IPS-18c (cell line): ENCODE results near the gene ADK.
"Not testable (repeated sequence)": the region's sequence is repeated elsewhere in the genome, so short reads cannot be mapped to it uniquely, and the experiment has no call there.

ENCODE experiments used
- H3K4me3 ChIP-seq: 2 replicates; pipeline ENCODE4 v1.7.0; 2013; ENCODE audit warnings: low read depth, mild to moderate bottlenecking, low read length, moderate library complexity; ENCODE audit not compliant: insufficient read depth
- H3K9me3 ChIP-seq: one replicate; pipeline ENCODE4 v1.6.1; 2013; ENCODE audit warnings: mild to moderate bottlenecking, low read length, moderate library complexity; ENCODE audit not compliant: control insufficient read depth, insufficient read depth

ADK gene

DNA sequence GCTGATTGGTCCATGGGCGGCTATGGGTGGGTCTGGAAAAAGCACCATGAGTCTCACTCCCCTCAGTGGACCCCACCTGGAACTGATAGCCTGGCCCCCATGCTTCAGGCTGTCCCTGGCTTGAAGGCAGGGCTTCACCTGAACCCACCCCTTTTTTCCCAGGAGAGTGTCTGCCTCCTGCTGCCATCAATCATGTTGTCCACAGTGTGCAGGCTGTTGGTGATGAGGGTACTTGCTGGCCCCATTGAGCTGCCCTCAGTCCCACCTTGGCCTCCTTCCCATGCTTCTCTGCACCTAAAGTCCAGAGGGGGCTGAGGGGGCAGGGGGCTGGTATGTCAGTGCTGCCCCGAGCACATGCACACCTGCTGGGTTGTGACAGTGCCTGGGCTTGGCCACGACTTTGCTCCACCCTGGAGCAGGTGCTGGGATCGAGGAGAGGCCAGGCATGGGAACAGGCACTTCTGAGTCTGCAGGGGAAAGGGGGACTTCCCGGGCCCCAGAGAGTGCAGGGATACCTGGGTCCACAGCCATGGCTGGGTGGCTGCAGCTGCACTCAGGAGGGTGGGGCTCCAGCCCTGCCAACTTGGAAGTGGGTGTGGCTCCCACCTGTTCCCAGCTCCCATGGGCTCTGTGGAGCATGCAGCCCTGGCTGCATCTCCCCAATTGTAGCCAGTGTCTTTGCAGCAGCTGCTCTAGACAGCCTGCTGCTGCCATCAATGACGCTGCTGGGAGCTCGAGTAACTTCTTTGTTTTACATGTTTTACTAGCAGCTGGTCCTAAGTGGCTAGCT lies 56.9 kb downstream of the ADK start:
- no peaks in the 10 kb centered on the region for H3K9me3 ChIP-seq
- H3K4me3 ChIP-seq, result no peak overlapping the region

DNA sequence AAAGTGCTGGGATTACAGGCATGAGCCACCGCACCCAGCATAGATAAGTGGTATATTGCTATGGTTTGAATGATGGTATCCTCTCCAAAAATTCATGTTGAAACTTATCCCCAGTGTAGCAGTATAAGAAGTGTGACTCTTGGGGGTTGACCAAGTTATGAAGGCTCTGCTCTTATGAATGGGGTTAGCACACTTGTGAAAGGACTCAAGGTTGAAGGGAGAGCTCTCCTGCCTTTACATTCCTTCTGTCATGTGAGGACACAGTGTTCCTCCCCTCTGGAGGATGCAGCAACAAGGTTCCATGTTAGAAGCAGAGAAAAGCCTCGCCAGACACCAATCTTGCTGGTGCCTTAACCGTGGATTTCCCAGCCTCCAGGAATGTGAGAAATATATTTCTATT lies 58.0 kb downstream of the ADK start:
- no peaks in the 10 kb centered on the region for H3K9me3 ChIP-seq
- no peak overlapping the region for H3K4me3 ChIP-seq

DNA sequence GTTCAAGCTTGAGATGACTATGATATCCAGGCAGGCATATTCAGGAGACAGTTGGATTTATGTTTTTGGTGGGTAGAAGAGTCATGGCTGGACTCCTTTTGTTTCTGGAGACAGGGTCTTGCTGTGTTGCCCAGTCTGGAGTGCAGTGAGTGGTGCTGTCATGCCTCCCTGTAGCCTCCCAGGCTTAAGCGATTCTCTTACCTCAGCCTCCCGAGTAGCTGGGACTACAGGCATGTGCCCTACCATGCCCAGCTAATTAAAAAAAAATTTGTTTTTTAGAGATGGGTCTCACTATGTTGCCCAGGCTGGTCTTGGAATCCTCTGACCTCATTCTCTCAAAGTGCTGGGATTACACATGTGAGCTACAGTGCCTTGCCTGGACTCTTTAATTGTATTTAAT lies 62.0 kb downstream of the ADK start:
- H3K4me3 ChIP-seq, result no peak overlapping the region
- peaks cover 4% of the 10 kb centered on the region for H3K9me3 ChIP-seq

DNA sequence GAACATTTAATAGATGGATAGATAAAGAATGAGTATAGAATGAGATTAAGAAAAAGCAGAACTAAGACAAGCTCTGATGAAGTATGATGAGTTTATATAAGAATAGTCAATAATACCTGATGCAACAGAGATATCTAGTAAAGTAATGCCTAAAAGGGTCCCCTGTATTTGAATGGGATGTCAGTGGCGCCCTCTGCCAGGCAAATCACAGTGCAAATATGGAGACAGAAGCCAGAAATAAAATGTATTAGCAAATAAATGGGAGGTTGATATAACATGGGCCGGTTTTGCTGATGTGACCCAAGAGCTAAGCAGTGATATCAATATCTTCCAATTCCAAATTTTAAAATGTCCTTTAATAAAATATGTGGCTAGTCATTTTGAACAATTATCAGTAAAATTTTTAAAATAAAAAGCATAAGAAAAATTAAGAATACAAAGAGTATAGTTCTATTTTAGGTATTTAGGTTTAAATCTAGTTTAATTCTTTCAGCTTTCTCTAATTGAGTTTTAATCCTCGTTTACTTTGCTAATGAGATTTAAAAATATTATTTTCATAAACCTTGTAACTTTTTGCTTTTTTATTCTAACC lies 62.6 kb downstream of the ADK start:
- peaks cover 5% of the 10 kb centered on the region for H3K9me3 ChIP-seq
- no peak overlapping the region for H3K4me3 ChIP-seq

DNA sequence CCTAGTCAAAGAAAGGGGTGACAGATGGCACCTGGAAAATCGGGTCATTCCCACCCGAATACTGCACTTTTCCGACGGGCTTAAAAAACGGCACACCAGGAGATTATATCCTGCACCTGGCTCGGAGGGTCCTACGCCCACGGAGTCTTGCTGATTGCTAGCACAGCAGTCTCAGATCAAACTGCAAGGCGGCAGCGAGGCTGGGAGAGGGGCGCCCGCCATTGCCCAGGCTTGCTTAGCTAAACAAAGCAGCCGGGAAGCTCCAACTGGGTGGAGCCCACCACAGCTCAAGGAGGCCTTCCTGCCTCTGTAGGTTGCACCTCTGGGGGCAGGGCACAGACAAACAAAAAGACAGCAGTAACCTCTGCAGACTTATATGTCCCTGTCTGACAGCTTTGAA lies 66.1 kb downstream of the ADK start:
- H3K9me3 ChIP-seq, H3K4me3 ChIP-seq: not testable (repeated sequence)

DNA sequence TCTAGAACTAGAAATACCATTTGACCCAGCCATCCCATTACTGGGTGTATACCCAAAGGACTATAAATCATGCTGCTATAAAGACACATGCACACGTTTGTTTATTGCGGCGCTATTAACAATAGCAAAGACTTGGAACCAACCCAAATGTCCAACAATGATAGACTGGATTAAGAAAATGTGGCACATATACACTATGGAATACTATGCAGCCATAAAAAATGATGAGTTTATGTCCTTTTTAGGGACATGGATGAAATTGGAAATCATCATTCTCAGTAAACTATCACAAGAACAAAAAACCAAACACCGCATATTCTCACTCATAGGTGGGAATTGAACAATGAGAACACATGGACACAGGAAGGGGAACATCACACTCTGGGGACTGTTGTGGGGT lies 71.4 kb downstream of the ADK start:
- H3K4me3 ChIP-seq, H3K9me3 ChIP-seq: not testable (repeated sequence)

GRCh38 chr10:74223755-74224529 lies 72.9 kb downstream of the ADK start:
- H3K9me3 ChIP-seq, result no peaks in the 10 kb centered on the region
- no peak overlapping the region for H3K4me3 ChIP-seq

DNA sequence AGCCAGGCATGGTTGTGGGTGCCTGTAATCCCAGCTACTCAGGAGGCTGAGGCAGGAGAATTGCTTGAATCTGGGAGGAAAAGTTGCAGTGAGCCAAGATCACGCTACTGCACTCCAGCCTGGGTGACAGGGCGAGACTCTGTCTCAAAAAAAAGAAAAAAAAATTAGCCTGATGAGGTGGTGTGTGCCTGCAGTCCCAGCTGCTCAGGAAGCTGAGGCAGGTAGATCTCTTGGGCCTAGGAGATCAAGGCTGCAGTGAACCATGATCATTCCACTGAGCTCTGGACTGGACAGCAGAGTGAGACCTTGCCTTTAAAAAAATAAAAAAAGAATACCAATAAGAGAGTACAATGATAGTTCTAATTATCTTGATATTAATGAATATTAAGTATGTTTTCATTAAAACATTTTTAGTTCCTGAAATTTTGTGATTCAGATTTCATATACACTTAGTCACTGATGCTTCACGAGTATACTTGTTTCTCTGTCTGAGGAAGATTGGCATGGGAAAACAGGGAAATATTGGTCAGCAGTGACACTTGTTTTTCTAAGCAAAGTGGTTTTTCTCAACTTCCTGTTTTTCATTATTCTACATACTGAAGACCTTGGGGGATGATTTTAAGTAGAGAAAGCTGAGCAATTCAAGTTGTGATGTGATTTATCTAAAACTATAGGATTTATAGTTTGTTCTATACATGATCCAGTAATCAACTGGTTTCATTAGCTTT lies 76.8 kb downstream of the ADK start:
- no peak overlapping the region for H3K4me3 ChIP-seq
- H3K9me3 ChIP-seq, result no peaks in the 10 kb centered on the region

DNA sequence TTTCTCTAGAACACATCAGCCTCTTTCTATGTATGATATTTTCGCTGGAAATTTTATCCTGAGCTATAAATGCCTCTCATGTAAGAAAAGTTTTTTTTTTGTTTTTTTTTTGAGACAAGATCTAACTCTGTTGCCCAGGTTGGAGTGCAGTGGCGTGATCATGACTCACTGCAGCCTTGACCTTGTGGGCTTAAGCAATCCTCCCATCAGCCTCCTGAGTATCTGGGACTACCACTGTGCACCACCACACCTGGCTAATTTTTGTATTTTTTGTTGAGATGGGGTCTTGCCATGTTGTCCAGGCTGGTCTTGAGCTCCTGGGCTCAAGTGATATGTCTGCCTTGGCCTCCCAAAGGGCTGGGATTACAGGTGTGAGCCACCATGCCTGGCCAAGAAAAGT lies 80.4 kb downstream of the ADK start:
- H3K4me3 ChIP-seq, result no peak overlapping the region
- no peaks in the 10 kb centered on the region for H3K9me3 ChIP-seq

- no peaks in the 10 kb centered on the region for H3K9me3 ChIP-seq
- no peak overlapping the region for H3K4me3 ChIP-seq
These were observed 82.3 kb downstream of the ADK start for GRCh38 chr10:74233281-74233680.

DNA sequence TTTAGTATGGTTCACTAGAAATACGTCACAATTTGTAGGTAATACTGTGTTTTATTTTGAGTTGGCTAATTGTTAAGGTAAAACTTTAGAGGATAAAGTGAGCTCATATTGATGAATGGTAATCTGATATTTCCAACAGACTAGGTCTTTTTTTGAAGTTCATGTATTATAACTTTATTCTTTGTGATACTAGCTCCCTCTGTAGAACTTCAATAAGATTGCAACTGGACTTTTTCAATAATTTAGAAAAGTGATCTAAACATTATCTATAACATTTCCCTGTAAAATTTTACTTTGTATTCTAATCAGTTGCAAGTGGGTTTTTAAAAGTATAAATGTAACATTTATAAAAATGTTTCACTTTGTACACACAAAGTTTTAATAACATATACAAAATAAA lies 83.5 kb downstream of the ADK start:
- H3K4me3 ChIP-seq, result no peak overlapping the region

GRCh38 chr10:74238031-74238431 lies 87.0 kb downstream of the ADK start:
- Histone ChIP-seq H3K9me3 (no peaks in the 10 kb centered on the region), H3K4me3 (no peak overlapping the region)

More for the DNA sequence above, 83.5 kb downstream of the ADK start:
- no peaks in the 10 kb centered on the region for H3K9me3 ChIP-seq

- no peaks in the 10 kb centered on the region for H3K9me3 ChIP-seq
- H3K4me3 ChIP-seq, result no peak overlapping the region
These were observed 87.5 kb downstream of the ADK start for GRCh38 chr10:74238516-74238915.

DNA sequence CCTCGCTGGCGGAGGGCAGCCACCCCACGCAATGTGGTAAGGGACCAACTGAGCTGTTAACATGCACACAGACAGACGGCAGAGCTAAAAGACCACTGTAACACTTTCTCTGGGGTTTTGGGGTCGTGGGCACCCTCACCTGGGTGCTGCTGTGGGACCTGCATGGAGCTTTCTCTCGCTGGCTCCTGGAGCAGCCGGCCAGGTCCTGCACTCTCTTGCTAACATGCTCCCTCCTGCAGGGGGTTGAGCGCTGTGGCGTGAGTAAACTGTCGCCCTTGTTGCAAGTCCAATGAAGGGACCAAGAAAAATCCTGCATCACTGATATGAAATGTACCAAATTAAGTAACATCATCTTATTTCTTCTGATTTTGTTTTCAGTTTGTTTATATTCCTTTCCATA lies 92.0 kb downstream of the ADK start:
- H3K9me3 ChIP-seq, result no peaks in the 10 kb centered on the region
- no peak overlapping the region for H3K4me3 ChIP-seq

- H3K9me3 ChIP-seq, result no peaks in the 10 kb centered on the region
These were observed 93.2 kb downstream of the ADK start for GRCh38 chr10:74244097-74244685.

GRCh38 chr10:74244807-74245206 lies 93.8 kb downstream of the ADK start:
- Histone ChIP-seq H3K9me3 (no peaks in the 10 kb centered on the region), H3K4me3 (no peak overlapping the region)

More at GRCh38 chr10:74244097-74244685, 93.2 kb downstream of the ADK start:
- no peak overlapping the region for H3K4me3 ChIP-seq

DNA sequence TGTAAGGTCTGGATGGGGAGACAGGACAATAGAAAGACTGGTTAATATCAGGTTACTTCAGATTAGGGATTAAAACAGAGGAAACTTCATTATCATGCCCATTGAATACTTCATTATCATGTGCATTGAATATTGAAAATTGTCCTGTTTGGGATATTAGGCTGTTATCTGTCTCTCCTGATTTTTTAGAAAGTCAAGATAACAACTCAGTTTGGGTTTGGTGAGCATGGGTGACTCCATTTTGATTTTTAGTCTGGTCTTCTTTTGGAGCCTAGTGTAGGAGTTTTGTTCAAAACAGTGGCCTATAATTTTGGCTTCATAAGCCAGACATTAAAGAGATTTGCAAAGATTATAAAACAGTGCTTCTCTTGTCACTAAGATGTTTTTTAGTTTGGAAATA lies 95.5 kb downstream of the ADK start:
- Histone ChIP-seq H3K9me3 (no peaks in the 10 kb centered on the region), H3K4me3 (no peak overlapping the region)
